Activated T-cell treated with anti-CD3 and anti-CD28 coated beads for 4 hours (primary cell): Measurements from ENCODE around the gene PROM2.
"Not testable (repeated sequence)": the region's sequence is repeated elsewhere in the genome, so short reads cannot be mapped to it uniquely, and the experiment has no call there.

Experiments used
- DNase-seq: peaks from one replicate; pipeline ENCODE4 v3.0.0-alpha.2; 2020

PROM2 gene

DNA sequence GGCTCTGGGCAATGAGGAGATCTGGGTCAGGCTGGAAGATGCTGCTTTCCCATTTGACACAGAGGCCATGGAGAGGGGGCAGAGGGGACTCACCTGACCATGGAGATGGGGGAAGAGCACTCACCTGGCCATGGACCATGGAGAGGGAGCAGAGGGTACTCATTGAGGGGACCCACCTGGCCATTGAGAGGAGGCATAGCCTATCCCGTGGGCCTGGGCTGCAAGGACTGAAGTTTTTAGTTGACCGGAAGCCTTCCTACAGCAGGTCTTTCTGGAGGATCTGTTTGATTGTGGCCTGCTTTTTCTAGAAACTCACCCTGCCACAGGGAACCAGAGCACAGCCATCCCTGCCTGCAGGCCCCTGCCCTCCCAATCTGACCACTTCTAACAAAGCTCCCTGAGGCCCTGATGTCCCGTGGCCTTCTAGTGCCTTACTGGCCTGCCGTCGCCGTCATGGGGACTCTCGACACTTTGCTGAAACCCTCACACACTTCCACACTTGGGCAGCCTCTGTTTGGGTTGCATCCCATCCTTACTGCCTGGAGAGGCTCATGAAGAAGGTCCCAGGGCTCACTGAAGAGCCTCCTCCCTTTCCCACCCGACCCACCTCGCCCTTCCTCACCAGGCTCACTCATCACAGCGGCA lies 5.1 kb upstream of the PROM2 start:
- no peak for DNase-seq

- not testable (repeated sequence) for DNase-seq
Observed at GRCh38 chr2:95269745-95270144, 4.5 kb upstream of the PROM2 start.

GRCh38 chr2:95270541-95271081 lies 3.6 kb upstream of the PROM2 start:
- DNase-seq: no peak

DNA sequence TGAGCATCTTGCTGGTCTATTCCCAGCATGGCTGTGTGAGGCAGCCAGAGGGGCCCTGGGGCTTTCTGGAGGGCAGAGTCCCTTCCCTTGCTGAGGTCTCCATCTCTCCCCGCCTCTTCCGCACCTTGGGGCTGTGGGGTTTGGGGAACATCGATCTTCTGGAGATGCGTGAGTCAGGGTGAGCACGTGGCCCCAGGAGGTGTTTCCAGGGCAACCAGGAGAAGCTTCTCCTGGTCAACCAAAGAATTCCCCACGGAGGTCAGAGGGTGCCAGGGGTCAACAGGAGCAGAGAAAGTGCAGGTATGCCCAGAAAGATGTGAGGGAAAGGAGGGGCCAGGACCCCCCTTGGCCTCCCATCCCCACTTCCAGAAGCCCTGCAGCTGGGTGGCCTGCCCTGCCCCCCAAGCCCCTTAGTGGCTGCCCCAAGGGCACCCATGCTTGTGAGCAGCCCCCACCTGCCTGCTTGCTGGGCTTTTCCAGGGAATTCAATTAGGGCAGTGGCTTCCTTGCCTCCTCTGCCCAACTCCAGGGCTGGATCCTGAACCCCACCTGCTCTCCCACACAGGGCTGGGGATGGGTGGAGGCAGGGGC lies 2.8 kb upstream of the PROM2 start:
- no peak for DNase-seq

GRCh38 chr2:95272299-95272751 lies 1.9 kb upstream of the PROM2 start:
- no peak for DNase-seq

GRCh38 chr2:95272781-95273180 lies 1.5 kb upstream of the PROM2 start:
- no peak for DNase-seq

GRCh38 chr2:95273566-95274290 lies 521 bp upstream of the PROM2 start:
- no peak for DNase-seq

GRCh38 chr2:95275151-95275515 lies 884 bp downstream of the PROM2 start:
- no peak for DNase-seq

DNA sequence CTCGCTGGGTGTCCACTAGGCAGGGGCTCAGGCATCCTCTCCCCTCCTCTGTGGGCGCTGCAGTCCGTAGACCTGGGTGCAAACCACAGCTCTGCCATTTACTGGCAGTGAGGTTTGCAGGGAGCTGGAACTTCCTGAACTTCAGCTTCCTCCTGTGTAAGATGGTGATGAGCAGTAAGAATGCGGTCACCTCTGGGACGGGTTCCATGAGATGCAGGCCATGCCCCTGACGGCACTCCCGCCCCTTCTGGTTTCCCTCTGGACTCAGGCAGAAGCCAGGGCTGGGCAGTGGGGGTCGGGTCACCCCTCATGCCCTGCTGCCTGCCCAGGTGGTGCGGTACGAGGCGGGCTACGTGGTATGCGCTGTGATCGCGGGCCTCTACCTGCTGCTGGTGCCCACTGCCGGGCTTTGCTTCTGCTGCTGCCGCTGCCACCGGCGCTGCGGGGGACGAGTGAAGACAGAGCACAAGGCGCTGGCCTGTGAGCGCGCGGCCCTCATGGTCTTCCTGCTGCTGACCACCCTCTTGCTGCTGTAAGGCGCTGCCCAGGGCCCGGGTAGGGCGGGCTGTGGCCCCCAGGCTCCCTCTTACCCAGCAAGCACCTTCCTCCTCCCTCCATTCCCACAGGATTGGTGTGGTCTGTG lies 1.5 kb downstream of the PROM2 start:
- DNase-seq: no peak

- DNase-seq: no peak
Observed at GRCh38 chr2:95276244-95276887, 2.1 kb downstream of the PROM2 start.

DNA sequence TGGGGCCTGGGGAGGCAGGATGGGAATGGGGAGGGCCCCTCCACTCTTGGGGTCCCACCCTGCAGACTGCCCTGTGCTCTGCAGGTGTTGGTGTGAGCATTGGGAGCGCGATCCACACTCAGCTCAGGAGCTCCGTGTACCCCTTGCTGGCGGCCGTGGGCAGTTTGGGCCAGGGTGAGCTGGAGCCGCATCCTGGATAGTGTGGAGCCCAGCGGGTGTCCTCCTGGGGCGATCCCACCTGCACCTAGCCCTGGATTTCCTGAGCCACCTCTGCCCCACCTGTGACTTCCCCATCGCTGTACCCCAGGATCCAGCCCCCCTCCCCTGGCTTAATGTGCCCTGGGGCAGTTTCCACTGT lies 2.6 kb downstream of the PROM2 start:
- DNase-seq: no peak

- no peak for DNase-seq
Observed at GRCh38 chr2:95277246-95277906, 3.1 kb downstream of the PROM2 start.

- DNase-seq: no peak
Observed at GRCh38 chr2:95278051-95278471, 3.8 kb downstream of the PROM2 start.

DNA sequence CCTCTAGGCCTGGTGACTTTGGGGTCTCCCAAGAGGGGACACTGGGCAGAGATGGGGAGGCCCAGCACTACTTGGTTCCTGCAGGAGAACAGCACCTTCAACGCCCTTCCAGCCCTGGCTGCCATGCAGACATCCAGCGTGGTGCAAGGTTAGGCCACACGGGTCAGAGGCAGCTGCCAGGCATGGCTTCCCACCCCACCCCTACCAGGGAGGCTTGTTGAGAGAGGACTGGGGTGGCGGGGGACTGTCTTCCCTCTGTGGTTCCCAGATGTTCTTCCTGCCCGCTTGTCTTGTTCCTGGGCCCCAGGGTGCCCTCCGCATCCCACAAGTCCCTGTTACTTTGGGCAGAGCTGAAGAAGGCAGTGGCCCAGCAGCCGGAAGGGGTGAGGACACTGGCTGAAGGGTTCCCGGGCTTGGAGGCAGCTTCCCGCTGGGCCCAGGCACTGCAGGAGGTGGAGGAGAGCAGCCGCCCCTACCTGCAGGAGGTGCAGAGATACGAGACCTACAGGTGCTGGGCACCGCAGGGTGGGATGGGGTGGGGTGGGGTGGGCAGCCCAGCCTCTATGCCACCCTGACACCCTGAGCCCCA lies 4.5 kb downstream of the PROM2 start:
- no peak for DNase-seq

DNA sequence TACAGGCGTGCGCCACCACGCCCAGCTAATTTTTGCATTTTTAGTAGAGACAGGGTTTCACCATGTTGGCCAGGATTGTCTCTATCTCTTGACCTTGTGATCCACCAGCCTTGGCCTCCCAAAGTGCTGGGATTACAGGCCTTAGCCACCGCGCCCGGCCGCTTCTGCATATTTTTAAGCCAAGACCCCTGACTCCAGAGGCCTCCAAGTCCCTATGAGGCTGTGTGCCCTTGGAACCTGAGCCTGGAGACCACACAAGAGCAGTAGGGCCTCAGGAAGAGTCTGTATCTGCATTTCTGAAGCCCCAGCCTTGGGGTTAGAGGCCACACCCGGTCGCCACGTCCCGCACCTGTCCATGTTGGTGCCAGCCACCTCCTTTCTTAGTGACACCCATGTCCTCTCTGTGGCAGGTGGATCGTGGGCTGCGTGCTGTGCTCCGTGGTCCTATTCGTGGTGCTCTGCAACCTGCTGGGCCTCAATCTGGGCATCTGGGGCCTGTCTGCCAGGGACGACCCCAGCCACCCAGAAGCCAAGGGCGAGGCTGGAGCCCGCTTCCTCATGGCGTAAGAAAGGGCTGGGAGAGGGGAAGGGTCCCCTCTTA lies 5.3 kb downstream of the PROM2 start:
- DNase-seq: no peak

- no peak for DNase-seq
Observed at GRCh38 chr2:95281071-95281470, 6.8 kb downstream of the PROM2 start.

GRCh38 chr2:95281786-95282185 lies 7.5 kb downstream of the PROM2 start:
- no peak for DNase-seq

DNA sequence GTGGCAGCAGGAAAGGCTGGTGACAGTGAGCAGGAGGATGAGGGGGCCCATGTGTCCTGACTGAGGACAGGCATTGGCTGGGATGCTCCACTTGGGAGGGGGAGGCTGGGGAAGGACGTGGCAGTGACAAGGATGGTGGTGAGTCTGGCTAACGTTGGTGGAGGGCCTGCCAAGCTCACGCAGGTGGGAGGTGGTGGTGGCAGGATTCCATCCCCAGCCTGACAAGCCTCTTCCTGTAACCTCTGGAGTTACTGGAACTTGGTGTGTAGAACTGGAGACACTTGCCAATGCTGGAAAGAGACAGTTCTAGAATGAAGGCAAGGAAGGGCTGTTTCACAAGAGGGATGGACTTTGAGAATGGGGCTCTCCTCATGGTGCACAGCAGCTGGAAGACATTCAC lies 8.2 kb downstream of the PROM2 start:
- no peak for DNase-seq

GRCh38 chr2:95283562-95283961 lies 9.3 kb downstream of the PROM2 start:
- DNase-seq: no peak

DNA sequence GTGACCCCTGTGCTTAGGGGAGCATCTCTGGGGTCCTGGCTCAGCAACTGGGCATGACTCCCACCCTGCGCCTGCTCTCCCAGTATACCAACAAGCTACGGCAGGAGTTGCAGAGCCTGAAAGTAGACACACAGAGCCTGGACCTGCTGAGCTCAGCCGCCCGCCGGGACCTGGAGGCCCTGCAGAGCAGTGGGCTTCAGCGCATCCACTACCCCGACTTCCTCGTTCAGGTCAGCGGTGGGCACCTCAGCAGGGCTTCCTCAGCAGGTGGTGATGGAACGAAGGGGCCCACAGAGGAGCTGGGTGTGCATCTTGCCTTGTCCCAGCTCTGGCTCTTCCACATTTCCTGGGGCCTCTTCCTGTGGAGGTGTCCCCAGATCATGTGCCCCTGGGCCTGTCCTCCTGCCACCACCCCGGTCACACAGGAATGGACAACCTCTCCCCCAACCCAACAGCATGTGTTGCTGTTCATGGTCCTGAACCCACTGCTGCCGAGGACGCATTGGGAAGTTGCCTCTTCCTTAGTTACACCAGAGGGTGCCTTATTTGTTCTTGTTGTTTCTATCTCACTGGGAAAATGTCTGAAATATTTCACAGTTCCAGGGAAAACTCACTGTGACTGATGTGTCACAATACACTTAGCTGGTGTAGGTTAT lies 10.8 kb downstream of the PROM2 start:
- no peak for DNase-seq

DNA sequence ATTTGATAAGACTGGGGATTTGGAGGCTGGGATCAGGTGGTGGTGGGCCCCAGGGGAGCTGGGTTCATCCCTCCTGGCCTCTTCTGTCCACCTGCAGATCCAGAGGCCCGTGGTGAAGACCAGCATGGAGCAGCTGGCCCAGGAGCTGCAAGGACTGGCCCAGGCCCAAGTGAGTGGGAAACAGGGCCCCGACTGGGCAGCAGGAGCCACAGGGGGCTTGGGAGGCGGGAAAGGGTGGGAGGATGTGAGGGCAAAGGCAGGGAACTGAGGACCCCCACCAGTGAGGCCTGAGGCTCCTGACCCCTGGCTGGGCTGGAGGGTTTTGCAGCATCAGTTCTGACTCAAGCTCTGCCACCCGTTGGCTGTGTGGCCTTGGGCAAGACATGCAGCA lies 11.3 kb downstream of the PROM2 start:
- DNase-seq: no peak
